ENCODE results near the gene WNK2.
A peak's percentile ranks its signal among the peaks of the same experiment; 100 is the strongest.

Gene WNK2

GRCh38 chr9:93166699-93167098 is 17.2 kb upstream of the WNK2 start:
- no peak overlapping the region for H2AK5ac ChIP-seq (ENCODE audit: low read depth, low read length)
- no peak overlapping the region for H3K14ac ChIP-seq (ENCODE audit: low read length)
- no peak overlapping the region for H2AFZ ChIP-seq (ENCODE audit: low read length)
- no peak overlapping the region for H2BK120ac ChIP-seq (ENCODE audit: low read depth, low read length)
- no peak overlapping the region for H2BK12ac ChIP-seq (ENCODE audit: low read length)
- no peak for DNase-seq (ENCODE audit: low spot score)
- H3K9ac ChIP-seq (ENCODE audit: low read depth, low read length, poor library complexity): no peak overlapping the region
- H3K27me3 ChIP-seq (ENCODE audit: control insufficient read depth in 3 of 3, insufficient read depth in 3 of 3, low read depth in 1 of 3, low read length in 3 of 3): peaks cover 0 to 27% (median 0%) of the 10 kb centered on the region in 3 experiments
- H3K18ac ChIP-seq (ENCODE audit: low read length): no peak overlapping the region
- H3K4ac ChIP-seq (ENCODE audit: low read length): no peak overlapping the region
- no peak overlapping the region for H4K8ac ChIP-seq (ENCODE audit: low read depth, low read length)
- no peak overlapping the region for H2BK15ac ChIP-seq (ENCODE audit: low read length)
- H3K79me1 ChIP-seq (ENCODE audit: low read depth, low read length): no peaks in the 10 kb centered on the region
- H4K91ac ChIP-seq (ENCODE audit: low read depth, low read length, poor library complexity): no peak overlapping the region
- no CpG with 5 or more reads among the region's 7 CpGs for WGBS, 2 donors (ENCODE audit: extremely low coverage in 2 of 2, insufficient read length in 2 of 2, insufficient replicate concordance in 1 of 2)
- H3K36me3 ChIP-seq (replicated peaks in 1 of 2; ENCODE audit: control insufficient read depth in 2 of 2, insufficient read depth in 2 of 2, low read length in 2 of 2): no peaks in the 10 kb centered on the region
- H2BK5ac ChIP-seq (ENCODE audit: low read length): no peak overlapping the region
- no peak overlapping the region for H3K23ac ChIP-seq (ENCODE audit: low read depth, low read length, poor library complexity)
- no peak overlapping the region for H3K4me3 ChIP-seq (ENCODE audit: low read length in 2 of 2)
- H3K4me1 ChIP-seq (ENCODE audit: control insufficient read depth in 2 of 2, insufficient read depth in 1 of 2, low read depth in 1 of 2, low read length in 2 of 2): peaks cover 0 to 6% of the 10 kb centered on the region in 2 donors
- no peak overlapping the region for H3K4me2 ChIP-seq (ENCODE audit: insufficient read depth, low read length, poor library complexity, severe bottlenecking)
- H3K27ac ChIP-seq (replicated peaks; ENCODE audit: low read length): no peak overlapping the region
- no peaks in the 10 kb centered on the region for H3K9me3 ChIP-seq (replicated peaks in 1 of 2; ENCODE audit: control insufficient read depth in 2 of 2, insufficient read depth in 1 of 2, low read depth in 1 of 2, low read length in 2 of 2)

GRCh38 chr9:93167185-93167584 is 16.8 kb upstream of the WNK2 start:
- Histone ChIP-seq H4K91ac (ENCODE audit: low read depth, low read length, poor library complexity) (no peak overlapping the region), H2AFZ (ENCODE audit: low read length) (no peak overlapping the region), H3K14ac (ENCODE audit: low read length) (no peak overlapping the region), H2BK120ac (ENCODE audit: low read depth, low read length) (no peak overlapping the region), H3K79me1 (ENCODE audit: low read depth, low read length) (no peaks in the 10 kb centered on the region), H3K4me1 (ENCODE audit: control insufficient read depth in 2 of 2, insufficient read depth in 1 of 2, low read depth in 1 of 2, low read length in 2 of 2) (peaks cover 0 to 6% of the 10 kb centered on the region in 2 donors), H3K36me3 (replicated peaks in 1 of 2; ENCODE audit: control insufficient read depth in 2 of 2, insufficient read depth in 2 of 2, low read length in 2 of 2) (no peaks in the 10 kb centered on the region), H2BK15ac (ENCODE audit: low read length) (no peak overlapping the region), H3K18ac (ENCODE audit: low read length) (no peak overlapping the region), H3K9ac (ENCODE audit: low read depth, low read length, poor library complexity) (no peak overlapping the region), H3K4me2 (ENCODE audit: insufficient read depth, low read length, poor library complexity, severe bottlenecking) (no peak overlapping the region), H2AK5ac (ENCODE audit: low read depth, low read length) (no peak overlapping the region), H3K9me3 (replicated peaks in 1 of 2; ENCODE audit: control insufficient read depth in 2 of 2, insufficient read depth in 1 of 2, low read depth in 1 of 2, low read length in 2 of 2) (no peaks in the 10 kb centered on the region), H2BK5ac (ENCODE audit: low read length) (no peak overlapping the region), H3K27me3 (ENCODE audit: control insufficient read depth in 3 of 3, insufficient read depth in 3 of 3, low read depth in 1 of 3, low read length in 3 of 3) (peaks cover 0 to 23% (median 0%) of the 10 kb centered on the region in 3 experiments), H2BK12ac (ENCODE audit: low read length) (no peak overlapping the region), H3K23ac (ENCODE audit: low read depth, low read length, poor library complexity) (no peak overlapping the region), H4K8ac (ENCODE audit: low read depth, low read length) (no peak overlapping the region), H3K4me3 (ENCODE audit: low read length in 2 of 2) (no peak overlapping the region), H3K27ac (replicated peaks; ENCODE audit: low read length) (no peak overlapping the region), H3K4ac (ENCODE audit: low read length) (no peak overlapping the region)
- WGBS, 2 donors (ENCODE audit: extremely low coverage in 2 of 2, insufficient read length in 2 of 2, insufficient replicate concordance in 1 of 2): no CpG with 5 or more reads among the region's 6 CpGs
- no peak for DNase-seq (ENCODE audit: low spot score)

- no peak overlapping the region for H3K14ac ChIP-seq (ENCODE audit: low read length)
- peaks cover 0 to under 1% of the 10 kb centered on the region in 2 donors for H3K4me1 ChIP-seq (ENCODE audit: control insufficient read depth in 2 of 2, insufficient read depth in 1 of 2, low read depth in 1 of 2, low read length in 2 of 2)
- H2BK120ac ChIP-seq (ENCODE audit: low read depth, low read length): no peak overlapping the region
- no peak overlapping the region for H3K4ac ChIP-seq (ENCODE audit: low read length)
- WGBS, 2 donors (ENCODE audit: extremely low coverage in 2 of 2, insufficient read length in 2 of 2, insufficient replicate concordance in 1 of 2): no CpG with 5 or more reads among the region's 4 CpGs
- no peak overlapping the region for H2BK5ac ChIP-seq (ENCODE audit: low read length)
- no peaks in the 10 kb centered on the region for H3K79me1 ChIP-seq (ENCODE audit: low read depth, low read length)
- no peak overlapping the region for H3K4me2 ChIP-seq (ENCODE audit: insufficient read depth, low read length, poor library complexity, severe bottlenecking)
- H4K91ac ChIP-seq (ENCODE audit: low read depth, low read length, poor library complexity): no peak overlapping the region
- H3K27me3 ChIP-seq (ENCODE audit: control insufficient read depth in 3 of 3, insufficient read depth in 3 of 3, low read depth in 1 of 3, low read length in 3 of 3): peaks cover 0 to 26% (median 0%) of the 10 kb centered on the region in 3 experiments
- no peak overlapping the region for H3K4me3 ChIP-seq (ENCODE audit: low read length in 2 of 2)
- no peak overlapping the region for H4K8ac ChIP-seq (ENCODE audit: low read depth, low read length)
- H2BK15ac ChIP-seq (ENCODE audit: low read length): no peak overlapping the region
- no peak overlapping the region for H3K27ac ChIP-seq (replicated peaks; ENCODE audit: low read length)
- no peak overlapping the region for H2AFZ ChIP-seq (ENCODE audit: low read length)
- no peaks in the 10 kb centered on the region for H3K9me3 ChIP-seq (replicated peaks in 1 of 2; ENCODE audit: control insufficient read depth in 2 of 2, insufficient read depth in 1 of 2, low read depth in 1 of 2, low read length in 2 of 2)
- no peaks in the 10 kb centered on the region for H3K36me3 ChIP-seq (replicated peaks in 1 of 2; ENCODE audit: control insufficient read depth in 2 of 2, insufficient read depth in 2 of 2, low read length in 2 of 2)
- H3K9ac ChIP-seq (ENCODE audit: low read depth, low read length, poor library complexity): no peak overlapping the region
- no peak overlapping the region for H3K23ac ChIP-seq (ENCODE audit: low read depth, low read length, poor library complexity)
- no peak overlapping the region for H3K18ac ChIP-seq (ENCODE audit: low read length)
- no peak overlapping the region for H2AK5ac ChIP-seq (ENCODE audit: low read depth, low read length)
- no peak for DNase-seq (ENCODE audit: low spot score)
- H2BK12ac ChIP-seq (ENCODE audit: low read length): no peak overlapping the region
Observed at GRCh38 chr9:93167838-93168237, 16.1 kb upstream of the WNK2 start.

- Histone ChIP-seq H3K4me3 (ENCODE audit: low read length in 2 of 2) (no peak overlapping the region), H2BK15ac (ENCODE audit: low read length) (no peak overlapping the region), H2AFZ (ENCODE audit: low read length) (no peak overlapping the region), H3K23ac (ENCODE audit: low read depth, low read length, poor library complexity) (no peak overlapping the region), H3K36me3 (replicated peaks in 1 of 2; ENCODE audit: control insufficient read depth in 2 of 2, insufficient read depth in 2 of 2, low read length in 2 of 2) (no peaks in the 10 kb centered on the region), H2BK5ac (ENCODE audit: low read length) (no peak overlapping the region), H3K14ac (ENCODE audit: low read length) (no peak overlapping the region), H2BK120ac (ENCODE audit: low read depth, low read length) (no peak overlapping the region), H3K27ac (replicated peaks; ENCODE audit: low read length) (no peak overlapping the region), H3K4me2 (ENCODE audit: insufficient read depth, low read length, poor library complexity, severe bottlenecking) (no peak overlapping the region), H4K8ac (ENCODE audit: low read depth, low read length) (no peak overlapping the region), H3K4ac (ENCODE audit: low read length) (no peak overlapping the region), H3K4me1 (ENCODE audit: control insufficient read depth in 2 of 2, insufficient read depth in 1 of 2, low read depth in 1 of 2, low read length in 2 of 2) (peaks cover 0 to 2% of the 10 kb centered on the region in 2 donors), H3K79me1 (ENCODE audit: low read depth, low read length) (no peaks in the 10 kb centered on the region), H4K91ac (ENCODE audit: low read depth, low read length, poor library complexity) (no peak overlapping the region), H3K27me3 (ENCODE audit: control insufficient read depth in 3 of 3, insufficient read depth in 3 of 3, low read depth in 1 of 3, low read length in 3 of 3) (peaks cover 0 to 26% (median 0%) of the 10 kb centered on the region in 3 experiments), H3K18ac (ENCODE audit: low read length) (peak overlapping the region; percentile 46), H2BK12ac (ENCODE audit: low read length) (no peak overlapping the region), H2AK5ac (ENCODE audit: low read depth, low read length) (no peak overlapping the region), H3K9me3 (replicated peaks in 1 of 2; ENCODE audit: control insufficient read depth in 2 of 2, insufficient read depth in 1 of 2, low read depth in 1 of 2, low read length in 2 of 2) (no peaks in the 10 kb centered on the region), H3K9ac (ENCODE audit: low read depth, low read length, poor library complexity) (no peak overlapping the region)
- DNase-seq (ENCODE audit: low spot score): no peak
- WGBS, 2 donors (ENCODE audit: extremely low coverage in 2 of 2, insufficient read length in 2 of 2, insufficient replicate concordance in 1 of 2): no CpG with 5 or more reads among the region's 5 CpGs
Observed at GRCh38 chr9:93168581-93168980, 15.4 kb upstream of the WNK2 start.

All from neuronal stem cell (in vitro differentiated cells).